CD4-positive, alpha-beta T cell treated with Interleukin-6 at 100 ng/mL for 8 hours (primary cell): ENCODE data around the gene VSX2.

Source experiments
- DNase-seq: peaks from one replicate; pipeline ENCODE4 v3.0.0-alpha.2; 2020; ENCODE audit warnings: mixed read lengths, low spot score

Gene VSX2

GRCh38 chr14:74302634-74303569 lies 63.7 kb downstream of the VSX2 start, which contains the start of gene ABCD4:
Gene ABCD4, minus strand, starts transcription at chr14:74302934. Its CDS starts 22 bp downstream, at chr14:74302912.
- DNase-seq, result peak; percentile 87

- DNase-seq, result no peak
Measured at GRCh38 chr14:74308695-74309094, 69.4 kb downstream of the VSX2 start.

GRCh38 chr14:74309125-74310022 lies 70.1 kb downstream of the VSX2 start:
- no peak for DNase-seq

GRCh38 chr14:74312161-74312560 lies 72.9 kb downstream of the VSX2 start:
- no peak for DNase-seq
